HFFc6 (cell line): ENCODE data around the gene MAP2K5. TPM values are rescaled to one million over a fixed set of nuclear protein-coding genes. Genes with fewer than 3 reads are reported as not detected.

Source experiments
- DNase-seq: peaks from one replicate; pipeline ENCODE4 v3.0.0-alpha.2; 2018
- H3K27ac Mint-ChIP-seq: 2 replicates; pipeline ENCODE4 v1.8.0; 2020; ENCODE audit warnings: mild to moderate bottlenecking, mixed read lengths
- H3K27me3 Mint-ChIP-seq: 2 replicates; pipeline ENCODE4 v1.8.0; 2021; ENCODE audit warnings: mild to moderate bottlenecking, moderate library complexity, mixed read lengths; ENCODE audit not compliant: insufficient read depth
- H3K36me3 Mint-ChIP-seq: 2 replicates; pipeline ENCODE4 v1.8.0; 2021; ENCODE audit warnings: low read depth, mixed read lengths
- H3K4me1 Mint-ChIP-seq: 2 replicates; pipeline ENCODE4 v1.8.0; 2020; ENCODE audit warnings: low read depth, mixed read lengths
- H3K4me3 Mint-ChIP-seq: 2 replicates; pipeline ENCODE4 v1.8.0; 2020; ENCODE audit warnings: mild to moderate bottlenecking, moderate library complexity, mixed read lengths
- H3K9me3 Mint-ChIP-seq: 2 replicates; pipeline ENCODE4 v1.8.0; 2020; ENCODE audit warnings: mild to moderate bottlenecking, mixed read lengths
- total RNA-seq, 6 experiments: library from RNA; stranded (reverse); fragmentation: NEBNext Ultra II Directional; extraction: Animal tissue kit (Norgen Biotek cat#: 25700); gene quantifications; 2 replicates in 1 of 6; 3 replicates in 5 of 6; pipeline ENCODE4 v1.2.3, GENCODE V29; 2021
- TF ChIP-seq, protein P1 (sequence below): fragments of 200-600 bp; sonication (generic); IDR thresholded peaks from 2 replicates; pipeline ENCODE4 v1.5.0; 2021; ENCODE audit warnings: antibody characterized with exemption, mild to moderate bottlenecking

The MAP2K5 gene
- total RNA-seq, 6 experiments from 2014 or later, result 10.2 to 14.3 (median 13.3) TPM

DNA sequence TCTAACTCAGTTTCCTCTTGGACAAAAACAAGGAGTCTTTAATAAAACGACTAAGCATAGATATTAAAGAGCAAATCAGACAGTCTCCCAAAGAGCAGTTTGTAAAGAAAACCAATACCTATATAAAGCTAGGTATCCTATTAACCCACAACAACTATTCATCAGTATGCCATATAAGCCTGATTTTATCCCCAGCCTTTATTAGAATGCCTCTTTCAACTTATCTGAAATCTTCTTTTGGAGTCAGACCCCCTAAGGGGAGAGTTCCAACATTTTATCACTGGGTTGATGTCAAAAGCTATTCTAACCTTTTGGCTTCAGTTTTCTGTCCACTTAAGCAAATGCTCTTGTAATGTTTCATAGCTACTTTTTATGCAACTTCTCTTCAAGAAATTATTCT, 17.8 kb downstream of the MAP2K5 start:
- TF ChIP-seq, protein P1, sequence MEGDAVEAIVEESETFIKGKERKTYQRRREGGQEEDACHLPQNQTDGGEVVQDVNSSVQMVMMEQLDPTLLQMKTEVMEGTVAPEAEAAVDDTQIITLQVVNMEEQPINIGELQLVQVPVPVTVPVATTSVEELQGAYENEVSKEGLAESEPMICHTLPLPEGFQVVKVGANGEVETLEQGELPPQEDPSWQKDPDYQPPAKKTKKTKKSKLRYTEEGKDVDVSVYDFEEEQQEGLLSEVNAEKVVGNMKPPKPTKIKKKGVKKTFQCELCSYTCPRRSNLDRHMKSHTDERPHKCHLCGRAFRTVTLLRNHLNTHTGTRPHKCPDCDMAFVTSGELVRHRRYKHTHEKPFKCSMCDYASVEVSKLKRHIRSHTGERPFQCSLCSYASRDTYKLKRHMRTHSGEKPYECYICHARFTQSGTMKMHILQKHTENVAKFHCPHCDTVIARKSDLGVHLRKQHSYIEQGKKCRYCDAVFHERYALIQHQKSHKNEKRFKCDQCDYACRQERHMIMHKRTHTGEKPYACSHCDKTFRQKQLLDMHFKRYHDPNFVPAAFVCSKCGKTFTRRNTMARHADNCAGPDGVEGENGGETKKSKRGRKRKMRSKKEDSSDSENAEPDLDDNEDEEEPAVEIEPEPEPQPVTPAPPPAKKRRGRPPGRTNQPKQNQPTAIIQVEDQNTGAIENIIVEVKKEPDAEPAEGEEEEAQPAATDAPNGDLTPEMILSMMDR, result no peak
- DNase-seq, result no peak
- H3K9me3 Mint-ChIP-seq, result 0 out of 2 replicates have a peak, but pooled peaks cover 4% of the 10 kb centered on the region
- peaks cover 13% of the 10 kb centered on the region for H3K4me1 Mint-ChIP-seq
- H3K36me3 Mint-ChIP-seq, result peaks cover 29% of the 10 kb centered on the region
- H3K27ac Mint-ChIP-seq, result no peak overlapping the region
- H3K27me3 Mint-ChIP-seq, result peaks cover 2% of the 10 kb centered on the region; the same call in 1 of the 2 replicates
- H3K4me3 Mint-ChIP-seq, result no peak overlapping the region

GRCh38 chr15:67563092-67563491, 20.6 kb downstream of the MAP2K5 start:
- TF ChIP-seq, protein P1, result no peak
- Mint-ChIP-seq H3K4me3 (no peak overlapping the region), H3K27me3 (peaks cover 2% of the 10 kb centered on the region; the same call in 1 of the 2 replicates), H3K27ac (no peak overlapping the region), H3K9me3 (0 out of 2 replicates have a peak, but pooled peaks cover 4% of the 10 kb centered on the region), H3K4me1 (peaks cover 13% of the 10 kb centered on the region), H3K36me3 (peaks cover 26% of the 10 kb centered on the region)
- no peak for DNase-seq

DNA sequence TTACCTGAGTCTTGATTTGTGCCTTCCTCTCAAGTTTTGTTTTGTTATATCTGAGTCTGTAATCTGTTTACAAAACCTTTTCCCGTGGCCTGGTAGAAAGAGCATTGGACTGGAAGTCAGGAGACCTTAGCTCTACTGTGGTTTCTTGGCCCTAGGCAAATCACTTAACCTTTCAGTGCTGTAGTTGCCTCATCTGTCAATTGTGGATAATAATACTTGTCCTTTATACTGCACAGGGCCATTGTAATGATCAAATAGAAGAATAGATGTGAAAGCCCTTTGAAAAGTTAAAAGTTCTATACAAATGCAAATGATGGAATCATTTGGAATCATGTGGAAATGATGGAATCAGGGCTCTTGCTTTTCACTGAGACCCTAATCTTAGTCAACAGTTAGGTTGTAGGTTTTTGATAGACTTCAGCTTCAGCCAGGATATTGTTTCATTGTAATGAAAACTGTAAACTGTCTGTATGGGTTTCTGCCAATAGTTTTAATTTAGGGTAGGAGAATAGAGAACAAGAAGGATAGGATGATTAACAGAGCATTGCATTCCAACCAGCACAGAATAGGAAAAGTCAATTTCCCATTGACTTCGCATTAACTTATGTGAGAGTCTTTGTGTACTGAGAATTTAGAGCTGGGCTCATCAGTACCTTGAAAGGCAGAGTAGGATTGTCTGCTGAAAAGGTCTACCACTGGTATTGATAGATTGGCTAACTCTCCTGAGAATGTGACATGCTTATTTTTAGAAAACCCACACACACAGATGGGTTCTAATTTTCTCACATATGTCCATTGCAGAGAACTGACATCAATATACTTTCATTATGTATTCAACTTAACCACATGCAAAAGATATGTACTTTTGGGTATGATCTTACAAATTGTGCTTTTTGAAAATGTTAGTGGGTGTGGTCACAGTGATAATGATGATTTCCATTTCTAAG, 21.8 kb downstream of the MAP2K5 start:
- peaks cover 13% of the 10 kb centered on the region for H3K4me1 Mint-ChIP-seq
- H3K27ac Mint-ChIP-seq, result no peak overlapping the region
- no peaks in the 10 kb centered on the region for H3K27me3 Mint-ChIP-seq
- TF ChIP-seq, protein P1, result no peak
- H3K9me3 Mint-ChIP-seq, result no peaks in the 10 kb centered on the region
- peaks cover 14% of the 10 kb centered on the region for H3K36me3 Mint-ChIP-seq
- DNase-seq, result no peak
- no peak overlapping the region for H3K4me3 Mint-ChIP-seq

GRCh38 chr15:67564968-67565345, 22.5 kb downstream of the MAP2K5 start:
- Mint-ChIP-seq H3K36me3 (peaks cover 7% of the 10 kb centered on the region; the same call in 1 of the 2 replicates), H3K4me3 (no peak overlapping the region), H3K4me1 (peaks cover 13% of the 10 kb centered on the region), H3K27ac (no peak overlapping the region), H3K9me3 (no peaks in the 10 kb centered on the region), H3K27me3 (no peaks in the 10 kb centered on the region)
- DNase-seq, result no peak
- TF ChIP-seq, protein P1, result no peak

DNA sequence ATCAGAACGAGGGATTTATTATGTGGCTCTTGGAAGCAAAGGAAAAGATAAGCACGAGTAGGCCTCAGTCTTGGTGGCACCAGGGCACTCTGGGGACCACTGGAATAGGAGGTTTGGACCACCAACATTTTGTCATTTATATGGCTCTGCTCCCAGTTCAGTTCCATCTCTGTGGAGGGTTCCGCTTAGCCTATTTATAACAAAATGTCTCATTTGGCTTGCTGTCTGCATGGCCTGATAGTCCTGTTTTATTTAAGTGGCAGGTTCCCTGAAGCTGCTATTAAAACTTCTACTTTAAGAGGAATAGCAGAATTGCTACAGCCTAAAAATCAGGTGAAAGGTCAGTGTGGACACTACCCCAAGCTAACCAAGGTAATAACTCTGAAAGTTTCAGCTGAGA, 27.2 kb downstream of the MAP2K5 start:
- H3K4me1 Mint-ChIP-seq, result peaks cover 29% of the 10 kb centered on the region
- TF ChIP-seq, protein P1, result no peak
- no peak for DNase-seq
- no peaks in the 10 kb centered on the region for H3K9me3 Mint-ChIP-seq
- peaks cover 4% of the 10 kb centered on the region for H3K36me3 Mint-ChIP-seq
- no peak overlapping the region for H3K4me3 Mint-ChIP-seq
- H3K27me3 Mint-ChIP-seq, result no peaks in the 10 kb centered on the region
- H3K27ac Mint-ChIP-seq, result no peak overlapping the region
